ENCODE data around the gene DNASE2B.

GRCh38 chr1:84370831-84371394 lies 27.4 kb upstream of the DNASE2B start:
- TF ChIP-seq CTCF (IDR thresholded peaks at IDR 0.05) (no peak), EP300 (IDR thresholded peaks at IDR 0.05; ENCODE audit: low read depth) (no peak), POLR2A (IDR thresholded peaks at IDR 0.05) (no peak), POLR2AphosphoS5 (IDR thresholded peaks at IDR 0.05) (no peak)
